IMR-90 (cell line): ENCODE measurements around the gene ZNF488. TPM values are rescaled to one million over a fixed set of nuclear protein-coding genes. Genes with fewer than 3 reads are reported as not detected.

Experiments used
- ATAC-seq: fragments of 200-7000 bp; cut with Tn5 transposase; 2 replicates; pipeline ENCODE4 v1.9.1; 2020; ENCODE audit warnings: low read depth, mild to moderate bottlenecking, moderate library complexity
- BruUV-seq: library from RNA; stranded (reverse); fragments of 400-500 nt; replicated peaks from 2 replicates; lab custom pipeline; 2021; lab: Mats Ljungman, UMichigan
- CTCF ChIA-PET: fragments of 300-600 bp; formaldehyde crosslinking; extraction: SDS; loops from one replicate; lab custom pipeline; 2021; ENCODE audit warnings: antibody characterized with exemption; lab: Yijun Ruan, JAX
- POLR2A ChIA-PET: fragments of 300-600 bp; sonication (Branson Sonifier 250); formaldehyde crosslinking; loops from one replicate; lab custom pipeline; 2022; ENCODE audit warnings: antibody characterized with exemption; ENCODE audit not compliant: unreplicated experiment; lab: Charles Lee
- DNase-seq: peaks from one replicate; pipeline ENCODE4 v3.0.0; 2013
- H2AFZ ChIP-seq: replicated peaks from 2 replicates; pipeline ENCODE3; 2013; ENCODE audit warnings: low read length, mild to moderate bottlenecking; ENCODE audit not compliant: poor library complexity
- H2AK5ac ChIP-seq: 2 replicates; pipeline ENCODE4 v1.6.1; 2013; ENCODE audit warnings: low read depth, low read length, inconsistent platforms
- H2AK9ac ChIP-seq: replicated peaks from 2 replicates; pipeline ENCODE3; 2013; ENCODE audit warnings: mild to moderate bottlenecking, low read depth, low read length, moderate library complexity; ENCODE audit not compliant: poor library complexity
- H2BK120ac ChIP-seq: 2 replicates; pipeline ENCODE4 v1.6.1; 2013; ENCODE audit warnings: low read depth, low read length, inconsistent platforms
- H2BK15ac ChIP-seq: 3 replicates; pipeline ENCODE4 v1.6.1; 2013; ENCODE audit warnings: low read depth, low read length, inconsistent platforms
- H2BK20ac ChIP-seq: 2 replicates; pipeline ENCODE4 v1.6.1; 2013; ENCODE audit warnings: low read depth, mild to moderate bottlenecking, inconsistent platforms, low read length, moderate library complexity
- H2BK5ac ChIP-seq: 2 replicates; pipeline ENCODE4 v1.6.1; 2013; ENCODE audit warnings: mild to moderate bottlenecking, low read depth, low read length, inconsistent platforms; ENCODE audit not compliant: poor library complexity, severe bottlenecking
- H3K14ac ChIP-seq: replicated peaks from 2 replicates; pipeline ENCODE4 v1.6.1; 2013; ENCODE audit warnings: low read depth, low read length, inconsistent platforms
- H3K18ac ChIP-seq: 2 replicates; pipeline ENCODE4 v1.6.1; 2013; ENCODE audit warnings: low read depth, low read length, control low read depth
- H3K23ac ChIP-seq: 2 replicates; pipeline ENCODE4 v1.6.1; 2013; ENCODE audit warnings: low read depth, low read length, inconsistent platforms
- H3K27ac ChIP-seq: 2 replicates; pipeline ENCODE4 v1.5.1; 2013; ENCODE audit warnings: mild to moderate bottlenecking, control low read depth, low read length; ENCODE audit not compliant: insufficient read depth
- H3K27me3 ChIP-seq: 2 replicates; pipeline ENCODE4 v1.6.1; 2013; ENCODE audit warnings: low read length; ENCODE audit not compliant: control insufficient read depth, insufficient read depth
- H3K36me3 ChIP-seq: 2 replicates; pipeline ENCODE4 v1.6.1; 2013; ENCODE audit warnings: low read length, mixed read lengths; ENCODE audit not compliant: control insufficient read depth, insufficient read depth
- H3K4ac ChIP-seq: 2 replicates; pipeline ENCODE4 v1.6.1; 2013; ENCODE audit warnings: low read depth, low read length, inconsistent platforms
- H3K4me1 ChIP-seq: 2 replicates; pipeline ENCODE4 v1.6.1; 2013; ENCODE audit warnings: low read length, mixed read lengths; ENCODE audit not compliant: control insufficient read depth, insufficient read depth
- H3K4me2 ChIP-seq: 2 replicates; pipeline ENCODE4 v1.6.1; 2013; ENCODE audit warnings: low read depth, mild to moderate bottlenecking, control low read depth, low read length, moderate library complexity
- H3K4me3 ChIP-seq: 2 replicates; pipeline ENCODE4 v1.5.1; 2013; ENCODE audit warnings: low read depth, mild to moderate bottlenecking, control low read depth, low read length, moderate library complexity; ENCODE audit not compliant: insufficient read depth
- H3K56ac ChIP-seq: 2 replicates; pipeline ENCODE4 v1.6.1; 2013; ENCODE audit warnings: low read length, inconsistent platforms; ENCODE audit not compliant: insufficient read depth; ENCODE audit errors: extremely low read depth
- H3K79me1 ChIP-seq, 2 experiments: 2 replicates each; pipeline ENCODE4 v1.6.1; 2013; ENCODE audit warnings: low read length in 2 of 2, inconsistent platforms in 1 of 2, low read depth in 1 of 2
- H3K9ac ChIP-seq: 2 replicates; pipeline ENCODE4 v1.6.1; 2013; ENCODE audit warnings: low read depth, low read length, control low read depth
- H3K9me1 ChIP-seq: 2 replicates; pipeline ENCODE4 v1.6.1; 2013; ENCODE audit warnings: low read length, inconsistent platforms; ENCODE audit not compliant: insufficient read depth
- H3K9me3 ChIP-seq: 2 replicates; pipeline ENCODE4 v1.6.1; 2013; ENCODE audit warnings: low read length; ENCODE audit not compliant: control insufficient read depth, insufficient read depth
- H4K20me1 ChIP-seq: 2 replicates; pipeline ENCODE4 v1.6.1; 2013; ENCODE audit warnings: low read length, inconsistent platforms; ENCODE audit not compliant: insufficient read depth
- H4K5ac ChIP-seq: 2 replicates; pipeline ENCODE4 v1.6.1; 2013; ENCODE audit warnings: mild to moderate bottlenecking, low read depth, low read length, control low read depth
- H4K8ac ChIP-seq, 2 experiments: 2 replicates each; pipeline ENCODE4 v1.6.1; 2013; ENCODE audit warnings: low read depth in 2 of 2, low read length in 2 of 2, control low read depth in 1 of 2, inconsistent platforms in 1 of 2
- H4K91ac ChIP-seq: 2 replicates; pipeline ENCODE4 v1.6.1; 2013; ENCODE audit warnings: low read depth, low read length, inconsistent platforms; ENCODE audit not compliant: insufficient read depth
- CTCF ChIP-seq: conservative IDR thresholded peaks from 2 replicates; pipeline ENCODE4 v1.5.1; 2012; ENCODE audit warnings: mild to moderate bottlenecking, low read depth, low read length, improper control_type of control experiment
- MAZ ChIP-seq: IDR thresholded peaks from 2 replicates; pipeline ENCODE4 v1.6.1; 2012; ENCODE audit warnings: low read depth, mild to moderate bottlenecking, low read length, improper control_type of control experiment, moderate library complexity, borderline replicate concordance
- NFE2L2 ChIP-seq: fragments of 150-350 bp; IDR thresholded peaks from 2 replicates; pipeline ENCODE4 v1.6.1; 2016; ENCODE audit warnings: low read depth, mild to moderate bottlenecking, low read length
- RAD21 ChIP-seq: IDR thresholded peaks from 2 replicates; pipeline ENCODE4 v1.6.1; 2012; ENCODE audit warnings: low read length, improper control_type of control experiment
- RFX5 ChIP-seq: IDR thresholded peaks from 2 replicates; pipeline ENCODE4 v1.8.0; 2012; ENCODE audit warnings: low read depth, mild to moderate bottlenecking, low read length, moderate library complexity
- USF2 ChIP-seq: fragments of 150-350 bp; IDR thresholded peaks from 2 replicates; pipeline ENCODE4 v1.6.1; 2017; ENCODE audit warnings: mild to moderate bottlenecking, antibody characterized with exemption, low read length, low read depth
- WGBS, 2 experiments: methylation state at CpG; one replicate each; pipeline versions ENCODE4 v1.1.5 to v1.1.7; 2013; ENCODE audit warnings: missing lambda C conversion rate in 2 of 2; ENCODE audit not compliant: insufficient read length in 1 of 2; ENCODE audit errors: extremely low coverage in 2 of 2; 5-methylcytosine and 5-hydroxymethylcytosine counted together
- dilution Hi-C: fragments of 300-500 bp; cut with HindIII; formaldehyde crosslinking; loops from one replicate; pipeline ENCODE4 v1.14.3; 2018; ENCODE audit warnings: low sequenced_read_pairs; ENCODE audit not compliant: unreplicated experiment
- in situ Hi-C: fragments of 300-500 bp; cut with MboI; formaldehyde crosslinking; loops from 3 replicates; pipeline ENCODE4 v1.14.3; 2019; ENCODE audit warnings: low sequenced_read_pairs, inconsistent platforms, mixed read lengths
- intact Hi-C: fragments of 100-400 bp; cut with micrococcal nuclease; formaldehyde crosslinking; loops from 2 replicates; pipeline ENCODE4 v1.10.0; 2022
- polyA plus RNA-seq, 3 experiments: library from polyadenylated mRNA; depleted of rRNA; stranded (reverse); fragments of >200 nt; gene quantifications; 2 replicates each; pipeline ENCODE4 v1.2.3, GENCODE V29; 2012; ENCODE audit warnings: low replicate concordance in 1 of 3
- total RNA-seq: library from RNA; depleted of rRNA; stranded (reverse); fragments of >200 nt; gene quantifications from 2 replicates; pipeline ENCODE4 v1.2.3, GENCODE V29; 2012

ZNF488 gene
- total and polyA plus RNA-seq, 2 of the 4 experiments (the other 2 are of a cell fraction): under 0.01 to 0.14 TPM

- Histone ChIP-seq H4K8ac (no peak overlapping the region), H3K9ac (no peak overlapping the region), H2AK5ac (no peak overlapping the region), H3K56ac (no peak overlapping the region), H3K9me1 (no peaks in the 10 kb centered on the region; the same call in 1 of the 2 replicates), H2BK5ac (no peak overlapping the region), H2BK120ac (no peak overlapping the region), H3K9me3 (no peaks in the 10 kb centered on the region; the same call in none of the 2 replicates), H2AK9ac (peak overlapping the region; percentile 91), H4K5ac (no peak overlapping the region), H4K91ac (no peak overlapping the region), H3K36me3 (no peaks in the 10 kb centered on the region), H3K18ac (no peak overlapping the region), H2BK20ac (no peak overlapping the region), H3K23ac (peak overlapping the region; percentile 66), H2BK15ac (no peak overlapping the region), H2AFZ (peak overlapping the region; percentile 95), H4K20me1 (no peaks in the 10 kb centered on the region), H3K4ac (no peak overlapping the region; the same call in 1 of the 2 replicates), H3K79me1 (no peaks in the 10 kb centered on the region), H3K4me1 (peaks cover 2% of the 10 kb centered on the region; the same call in 1 of the 2 replicates), H3K27me3 (peaks cover 39% of the 10 kb centered on the region), H3K27ac (no peak overlapping the region), H3K14ac (no peak overlapping the region; the same call in 1 of the 2 replicates), H3K4me3 (peak overlapping the region; percentile 76), H3K4me2 (peak overlapping the region; percentile 87)
- 0% methylated on average over 1 of the region's 9 CpGs; no CpG with 5 or more reads in 1 of the 2 experiments for whole genome bisulfite sequencing, 2 experiments
- dilution Hi-C loops: no loop called here
- DNase-seq (no peak), ATAC-seq (no peak)
- POLR2A ChIA-PET: no interaction called here
- no TSS peak for BruUV-seq
- CTCF ChIA-PET: no interaction called here
- intact Hi-C loops: no loop called here
- TF ChIP-seq MAZ: no peak
- TF ChIP-seq USF2: no peak
- no peak for TF ChIP-seq RFX5
- no peak for TF ChIP-seq CTCF
- TF ChIP-seq NFE2L2: no peak
- no peak for TF ChIP-seq RAD21
- in situ Hi-C loops: loop anchor here (5.0 to 10.0 kb wide), 2 partner anchors 1101 to 1279 kb away; no protein-coding TSS in a partner anchor
Measured at GRCh38 chr10:47383261-47384147, 589 bp downstream of the ZNF488 start.
